Liver (tissue), 3 donors: ENCODE data around the gene GNAT2.

Experiments used
- GABPA ChIP-seq, 2 donors: IDR thresholded peaks in 1 of 2; conservative IDR thresholded peaks in 1 of 2; 2 replicates each; pipeline ENCODE4 v1.6.1; 2016; ENCODE audit warnings: antibody characterized with exemption in 2 of 2, mild to moderate bottlenecking in 1 of 2, moderate library complexity in 1 of 2
- SP1 ChIP-seq: IDR thresholded peaks from 2 replicates; pipeline ENCODE4 v1.6.1; 2018; ENCODE audit warnings: antibody characterized with exemption, mild to moderate bottlenecking
- TAF1 ChIP-seq: conservative IDR thresholded peaks from 2 replicates; pipeline ENCODE4 v1.6.1; 2016; ENCODE audit warnings: antibody characterized with exemption, mild to moderate bottlenecking
- TF ChIP-seq, protein P1 (sequence below): IDR thresholded peaks from 2 replicates; pipeline ENCODE4 v1.6.1; 2016; ENCODE audit warnings: antibody characterized with exemption, mild to moderate bottlenecking
- TF ChIP-seq, protein P2 (sequence below): fragments of 150-350 bp; IDR thresholded peaks from 2 replicates; pipeline ENCODE4 v1.5.1; 2017; ENCODE audit warnings: improper control_type of control experiment, low read depth, low read length; ENCODE audit not compliant: missing input control
- TF ChIP-seq, protein P3 (sequence below): IDR thresholded peaks from 2 replicates; pipeline ENCODE4 v1.6.1; 2016; ENCODE audit warnings: antibody characterized with exemption
- TF ChIP-seq, protein P4 (sequence below): IDR thresholded peaks from 2 replicates; pipeline ENCODE4 v1.6.1; 2016; ENCODE audit warnings: antibody characterized with exemption
- donor health status: healthy.
- donor health status: healthy.

DNA sequence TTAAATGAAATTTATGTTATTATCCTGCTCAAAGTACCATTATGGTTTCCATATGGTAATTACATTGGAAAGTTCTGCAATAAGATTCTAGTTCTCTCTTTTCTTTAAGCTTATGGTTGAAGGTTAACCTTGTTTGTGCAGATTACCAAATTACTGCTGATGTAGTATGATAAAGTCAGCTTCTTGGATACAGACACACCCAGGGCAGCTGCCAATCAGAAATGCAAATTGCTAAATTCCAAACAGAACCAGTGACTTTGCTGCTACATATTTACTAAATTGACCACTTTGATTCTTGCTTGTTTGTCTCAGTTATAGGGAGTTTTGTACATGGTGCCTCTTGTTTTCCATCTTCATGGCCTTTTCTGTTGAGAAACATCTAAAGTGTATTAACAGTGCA is 26.5 kb downstream of the GNAT2 start:
- TF ChIP-seq, protein P1, sequence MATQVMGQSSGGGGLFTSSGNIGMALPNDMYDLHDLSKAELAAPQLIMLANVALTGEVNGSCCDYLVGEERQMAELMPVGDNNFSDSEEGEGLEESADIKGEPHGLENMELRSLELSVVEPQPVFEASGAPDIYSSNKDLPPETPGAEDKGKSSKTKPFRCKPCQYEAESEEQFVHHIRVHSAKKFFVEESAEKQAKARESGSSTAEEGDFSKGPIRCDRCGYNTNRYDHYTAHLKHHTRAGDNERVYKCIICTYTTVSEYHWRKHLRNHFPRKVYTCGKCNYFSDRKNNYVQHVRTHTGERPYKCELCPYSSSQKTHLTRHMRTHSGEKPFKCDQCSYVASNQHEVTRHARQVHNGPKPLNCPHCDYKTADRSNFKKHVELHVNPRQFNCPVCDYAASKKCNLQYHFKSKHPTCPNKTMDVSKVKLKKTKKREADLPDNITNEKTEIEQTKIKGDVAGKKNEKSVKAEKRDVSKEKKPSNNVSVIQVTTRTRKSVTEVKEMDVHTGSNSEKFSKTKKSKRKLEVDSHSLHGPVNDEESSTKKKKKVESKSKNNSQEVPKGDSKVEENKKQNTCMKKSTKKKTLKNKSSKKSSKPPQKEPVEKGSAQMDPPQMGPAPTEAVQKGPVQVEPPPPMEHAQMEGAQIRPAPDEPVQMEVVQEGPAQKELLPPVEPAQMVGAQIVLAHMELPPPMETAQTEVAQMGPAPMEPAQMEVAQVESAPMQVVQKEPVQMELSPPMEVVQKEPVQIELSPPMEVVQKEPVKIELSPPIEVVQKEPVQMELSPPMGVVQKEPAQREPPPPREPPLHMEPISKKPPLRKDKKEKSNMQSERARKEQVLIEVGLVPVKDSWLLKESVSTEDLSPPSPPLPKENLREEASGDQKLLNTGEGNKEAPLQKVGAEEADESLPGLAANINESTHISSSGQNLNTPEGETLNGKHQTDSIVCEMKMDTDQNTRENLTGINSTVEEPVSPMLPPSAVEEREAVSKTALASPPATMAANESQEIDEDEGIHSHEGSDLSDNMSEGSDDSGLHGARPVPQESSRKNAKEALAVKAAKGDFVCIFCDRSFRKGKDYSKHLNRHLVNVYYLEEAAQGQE: no peak
- TF ChIP-seq, protein P2, sequence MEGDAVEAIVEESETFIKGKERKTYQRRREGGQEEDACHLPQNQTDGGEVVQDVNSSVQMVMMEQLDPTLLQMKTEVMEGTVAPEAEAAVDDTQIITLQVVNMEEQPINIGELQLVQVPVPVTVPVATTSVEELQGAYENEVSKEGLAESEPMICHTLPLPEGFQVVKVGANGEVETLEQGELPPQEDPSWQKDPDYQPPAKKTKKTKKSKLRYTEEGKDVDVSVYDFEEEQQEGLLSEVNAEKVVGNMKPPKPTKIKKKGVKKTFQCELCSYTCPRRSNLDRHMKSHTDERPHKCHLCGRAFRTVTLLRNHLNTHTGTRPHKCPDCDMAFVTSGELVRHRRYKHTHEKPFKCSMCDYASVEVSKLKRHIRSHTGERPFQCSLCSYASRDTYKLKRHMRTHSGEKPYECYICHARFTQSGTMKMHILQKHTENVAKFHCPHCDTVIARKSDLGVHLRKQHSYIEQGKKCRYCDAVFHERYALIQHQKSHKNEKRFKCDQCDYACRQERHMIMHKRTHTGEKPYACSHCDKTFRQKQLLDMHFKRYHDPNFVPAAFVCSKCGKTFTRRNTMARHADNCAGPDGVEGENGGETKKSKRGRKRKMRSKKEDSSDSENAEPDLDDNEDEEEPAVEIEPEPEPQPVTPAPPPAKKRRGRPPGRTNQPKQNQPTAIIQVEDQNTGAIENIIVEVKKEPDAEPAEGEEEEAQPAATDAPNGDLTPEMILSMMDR: no peak
- TF ChIP-seq, protein P3, sequence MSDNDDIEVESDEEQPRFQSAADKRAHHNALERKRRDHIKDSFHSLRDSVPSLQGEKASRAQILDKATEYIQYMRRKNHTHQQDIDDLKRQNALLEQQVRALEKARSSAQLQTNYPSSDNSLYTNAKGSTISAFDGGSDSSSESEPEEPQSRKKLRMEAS: no peak
- TF ChIP-seq, protein P4, sequence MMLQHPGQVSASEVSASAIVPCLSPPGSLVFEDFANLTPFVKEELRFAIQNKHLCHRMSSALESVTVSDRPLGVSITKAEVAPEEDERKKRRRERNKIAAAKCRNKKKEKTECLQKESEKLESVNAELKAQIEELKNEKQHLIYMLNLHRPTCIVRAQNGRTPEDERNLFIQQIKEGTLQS: no peak
- no peak for TF ChIP-seq SP1
- no peak for TF ChIP-seq TAF1
- TF ChIP-seq GABPA (IDR thresholded peaks at IDR 0.05 in 1 of 2, conservative IDR thresholded peaks at IDR 0.05 in 1 of 2): no peak
